IMR-90 (cell line): ENCODE measurements around the gene C16orf90.

Source experiments
- CEBPB ChIP-seq: IDR thresholded peaks from 2 replicates; pipeline ENCODE4 v1.6.1; 2012; ENCODE audit warnings: low read depth, low read length, improper control_type of control experiment
- MAFK ChIP-seq: IDR thresholded peaks from 2 replicates; pipeline ENCODE4 v1.6.1; 2012; ENCODE audit warnings: low read depth, low read length, improper control_type of control experiment
- MAZ ChIP-seq: IDR thresholded peaks from 2 replicates; pipeline ENCODE4 v1.6.1; 2012; ENCODE audit warnings: low read depth, mild to moderate bottlenecking, low read length, improper control_type of control experiment, moderate library complexity, borderline replicate concordance
- MXI1 ChIP-seq: IDR thresholded peaks from 2 replicates; pipeline ENCODE4 v1.6.1; 2012; ENCODE audit warnings: low read depth, mild to moderate bottlenecking, low read length, moderate library complexity, borderline replicate concordance
- POLR2A ChIP-seq: IDR thresholded peaks from 2 replicates; pipeline ENCODE4 v1.6.1; 2012; ENCODE audit warnings: mild to moderate bottlenecking, low read depth, low read length
- RAD21 ChIP-seq: IDR thresholded peaks from 2 replicates; pipeline ENCODE4 v1.6.1; 2012; ENCODE audit warnings: low read length, improper control_type of control experiment
- RCOR1 ChIP-seq: IDR thresholded peaks from 2 replicates; pipeline ENCODE4 v1.6.1; 2012; ENCODE audit warnings: mild to moderate bottlenecking, low read length, improper control_type of control experiment; ENCODE audit not compliant: insufficient replicate concordance
- SMC3 ChIP-seq: fragments of 150-350 bp; IDR thresholded peaks from 2 replicates; pipeline ENCODE4 v1.6.1; 2016; ENCODE audit warnings: low read depth, mild to moderate bottlenecking, antibody characterized with exemption, low read length, moderate library complexity
- TF ChIP-seq, protein P1 (sequence below): conservative IDR thresholded peaks from 2 replicates; pipeline ENCODE4 v1.5.1; 2012; ENCODE audit warnings: mild to moderate bottlenecking, low read depth, low read length, improper control_type of control experiment
- TF ChIP-seq, protein P2 (sequence below): fragments of 150-350 bp; IDR thresholded peaks from 2 replicates; pipeline ENCODE4 v1.6.1; 2017; ENCODE audit warnings: mild to moderate bottlenecking, antibody characterized with exemption, low read length, low read depth

DNA sequence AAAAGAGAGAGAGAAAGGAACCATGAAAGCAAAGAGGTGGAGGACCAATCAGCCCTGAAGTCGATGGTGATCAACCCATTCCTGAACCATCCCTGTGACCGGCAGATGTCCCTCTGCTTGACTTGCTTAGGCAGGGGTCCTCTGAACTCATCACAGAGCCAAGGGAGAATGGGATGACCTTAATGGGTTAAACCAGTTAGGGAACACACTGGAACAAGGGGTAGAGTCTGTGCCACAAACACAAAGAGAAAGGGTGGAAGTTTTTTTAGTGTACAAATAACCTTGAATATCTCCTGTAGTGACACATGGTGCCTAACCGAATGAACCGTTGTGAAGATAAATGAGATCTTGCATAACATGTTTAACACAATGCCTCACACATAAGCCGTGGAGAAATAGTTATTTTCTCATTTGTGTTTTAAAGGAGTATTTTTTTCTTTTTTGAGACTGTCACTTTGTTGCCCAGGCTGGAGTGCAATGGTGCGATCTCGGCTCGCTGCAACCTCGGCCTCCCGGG lies 40.6 kb downstream of the C16orf90 start:
- TF ChIP-seq, protein P1, sequence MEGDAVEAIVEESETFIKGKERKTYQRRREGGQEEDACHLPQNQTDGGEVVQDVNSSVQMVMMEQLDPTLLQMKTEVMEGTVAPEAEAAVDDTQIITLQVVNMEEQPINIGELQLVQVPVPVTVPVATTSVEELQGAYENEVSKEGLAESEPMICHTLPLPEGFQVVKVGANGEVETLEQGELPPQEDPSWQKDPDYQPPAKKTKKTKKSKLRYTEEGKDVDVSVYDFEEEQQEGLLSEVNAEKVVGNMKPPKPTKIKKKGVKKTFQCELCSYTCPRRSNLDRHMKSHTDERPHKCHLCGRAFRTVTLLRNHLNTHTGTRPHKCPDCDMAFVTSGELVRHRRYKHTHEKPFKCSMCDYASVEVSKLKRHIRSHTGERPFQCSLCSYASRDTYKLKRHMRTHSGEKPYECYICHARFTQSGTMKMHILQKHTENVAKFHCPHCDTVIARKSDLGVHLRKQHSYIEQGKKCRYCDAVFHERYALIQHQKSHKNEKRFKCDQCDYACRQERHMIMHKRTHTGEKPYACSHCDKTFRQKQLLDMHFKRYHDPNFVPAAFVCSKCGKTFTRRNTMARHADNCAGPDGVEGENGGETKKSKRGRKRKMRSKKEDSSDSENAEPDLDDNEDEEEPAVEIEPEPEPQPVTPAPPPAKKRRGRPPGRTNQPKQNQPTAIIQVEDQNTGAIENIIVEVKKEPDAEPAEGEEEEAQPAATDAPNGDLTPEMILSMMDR, result no peak
- no peak for TF ChIP-seq MAFK
- TF ChIP-seq POLR2A, result no peak
- TF ChIP-seq RCOR1, result no peak
- no peak for TF ChIP-seq RAD21
- TF ChIP-seq, protein P2, sequence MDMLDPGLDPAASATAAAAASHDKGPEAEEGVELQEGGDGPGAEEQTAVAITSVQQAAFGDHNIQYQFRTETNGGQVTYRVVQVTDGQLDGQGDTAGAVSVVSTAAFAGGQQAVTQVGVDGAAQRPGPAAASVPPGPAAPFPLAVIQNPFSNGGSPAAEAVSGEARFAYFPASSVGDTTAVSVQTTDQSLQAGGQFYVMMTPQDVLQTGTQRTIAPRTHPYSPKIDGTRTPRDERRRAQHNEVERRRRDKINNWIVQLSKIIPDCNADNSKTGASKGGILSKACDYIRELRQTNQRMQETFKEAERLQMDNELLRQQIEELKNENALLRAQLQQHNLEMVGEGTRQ, result no peak
- no peak for TF ChIP-seq CEBPB
- TF ChIP-seq MAZ, result no peak
- no peak for TF ChIP-seq SMC3
- TF ChIP-seq MXI1, result no peak
